ENCODE results near the gene DMGDH. TPM values are rescaled to one million over a fixed set of nuclear protein-coding genes. Genes with fewer than 3 reads are reported as not detected.
A peak's percentile ranks its signal among the peaks of the same experiment; 100 is the strongest.
"Not testable (repeated sequence)": the region's sequence is repeated elsewhere in the genome, so short reads cannot be mapped to it uniquely, and the experiment has no call there.

The DMGDH gene
- total RNA-seq, 1 donor from 2014 or later = 3.8 TPM

GRCh38 chr5:79011869-79012268, 57.6 kb downstream of the DMGDH start:
- DNase-seq (ENCODE audit: low spot score) = no peak

- no peak for DNase-seq (ENCODE audit: low spot score)
Observed at GRCh38 chr5:79011219-79011836, 58.1 kb downstream of the DMGDH start.

- no peak for DNase-seq (ENCODE audit: low spot score)
Observed at GRCh38 chr5:79008362-79008761, 61.1 kb downstream of the DMGDH start.

- DNase-seq (ENCODE audit: low spot score) = no peak
Observed at GRCh38 chr5:79007872-79008271, 61.6 kb downstream of the DMGDH start.

- DNase-seq (ENCODE audit: low spot score) = no peak
Observed at GRCh38 chr5:79005936-79006631, 63.4 kb downstream of the DMGDH start.

- no peak for DNase-seq (ENCODE audit: low spot score)
Observed at GRCh38 chr5:79005151-79005550, 64.3 kb downstream of the DMGDH start.

- no peak for DNase-seq (ENCODE audit: low spot score)
Observed at GRCh38 chr5:79002374-79002773, 67.1 kb downstream of the DMGDH start.

GRCh38 chr5:79001471-79001870, 68.0 kb downstream of the DMGDH start:
- DNase-seq (ENCODE audit: low spot score) = no peak

- no peak for DNase-seq (ENCODE audit: low spot score)
Observed at GRCh38 chr5:78997090-78997489, 72.4 kb downstream of the DMGDH start.

GRCh38 chr5:78995521-78996007, 73.9 kb downstream of the DMGDH start:
- DNase-seq (ENCODE audit: low spot score) = no peak

GRCh38 chr5:78993165-78993564, 76.3 kb downstream of the DMGDH start:
- no peak for DNase-seq (ENCODE audit: low spot score)

- no peak for DNase-seq (ENCODE audit: low spot score)
Observed at GRCh38 chr5:78992146-78992545, 77.3 kb downstream of the DMGDH start.

- no peak for DNase-seq (ENCODE audit: low spot score)
Observed at GRCh38 chr5:78989080-78989479, 80.4 kb downstream of the DMGDH start.

- DNase-seq (ENCODE audit: low spot score) = no peak
Observed at GRCh38 chr5:78985725-78986223, 83.7 kb downstream of the DMGDH start.

GRCh38 chr5:78985116-78985724, 84.3 kb downstream of the DMGDH start, which contains the start of gene ARSB:
ARSB (minus strand) TSS chr5:78985310; CDS start chr5:78985248, 62 bp downstream.
- peak; percentile 59 for DNase-seq (ENCODE audit: low spot score)

GRCh38 chr5:78984439-78985115, 84.9 kb downstream of the DMGDH start:
- DNase-seq (ENCODE audit: low spot score) = peak; percentile 85

GRCh38 chr5:78983601-78984438, 85.7 kb downstream of the DMGDH start:
- no peak for DNase-seq (ENCODE audit: low spot score)

GRCh38 chr5:78983194-78983593, 86.3 kb downstream of the DMGDH start:
- DNase-seq (ENCODE audit: low spot score) = not testable (repeated sequence)

- DNase-seq (ENCODE audit: low spot score) = no peak
Observed at GRCh38 chr5:78979909-78980308, 89.6 kb downstream of the DMGDH start.

- no peak for DNase-seq (ENCODE audit: low spot score)
Observed at GRCh38 chr5:78979117-78979742, 90.2 kb downstream of the DMGDH start.

GRCh38 chr5:78975035-78975434, 94.4 kb downstream of the DMGDH start:
- DNase-seq (ENCODE audit: low spot score) = no peak

All from ureter (tissue), 1 donor.